Endodermal cell (in vitro differentiated cells): ENCODE results near the gene RGS6. TPM values are rescaled to one million over a fixed set of nuclear protein-coding genes. Genes with fewer than 3 reads are reported as not detected.

Experiments used
- DNase-seq: peaks from one replicate; pipeline ENCODE4 v3.0.0-alpha.2; 2017
- H3K27ac ChIP-seq: 2 replicates; pipeline ENCODE4 v1.5.1; 2013; ENCODE audit warnings: mild to moderate bottlenecking, low read depth, low read length, moderate library complexity
- H3K27me3 ChIP-seq: 2 replicates; pipeline ENCODE4 v1.6.1; 2013; ENCODE audit warnings: mild to moderate bottlenecking, low read length, moderate library complexity; ENCODE audit not compliant: insufficient read depth, control insufficient read depth, poor library complexity, severe bottlenecking
- H3K36me3 ChIP-seq: 2 replicates; pipeline ENCODE4 v1.7.0; 2013; ENCODE audit warnings: mild to moderate bottlenecking, low read length, moderate library complexity; ENCODE audit not compliant: control insufficient read depth, insufficient read depth
- H3K4me1 ChIP-seq: one replicate; pipeline ENCODE4 v1.7.0; 2013; ENCODE audit warnings: low read length; ENCODE audit not compliant: control insufficient read depth, insufficient read depth
- H3K4me3 ChIP-seq: 2 replicates; pipeline ENCODE4 v1.5.1; 2013; ENCODE audit warnings: mild to moderate bottlenecking, low read length, moderate library complexity
- H3K9ac ChIP-seq: 2 replicates; pipeline ENCODE4 v1.6.1; 2013; ENCODE audit warnings: mild to moderate bottlenecking, low read length, moderate library complexity; ENCODE audit not compliant: poor library complexity, severe bottlenecking; ENCODE audit errors: extremely low read depth
- H3K9me3 ChIP-seq: 2 replicates; pipeline ENCODE4 v1.6.1; 2013; ENCODE audit warnings: mild to moderate bottlenecking, low read length, moderate library complexity; ENCODE audit not compliant: control insufficient read depth
- H3K27ac Mint-ChIP-seq: 2 replicates; pipeline ENCODE4 v1.8.0; 2020; ENCODE audit warnings: mixed read lengths
- H3K27me3 Mint-ChIP-seq: 2 replicates; pipeline ENCODE4 v1.8.0; 2021; ENCODE audit warnings: mild to moderate bottlenecking, mixed read lengths; ENCODE audit not compliant: insufficient read depth
- H3K36me3 Mint-ChIP-seq: 2 replicates; pipeline ENCODE4 v1.8.0; 2020; ENCODE audit warnings: low read depth, mixed read lengths
- H3K4me1 Mint-ChIP-seq: 2 replicates; pipeline ENCODE4 v1.8.0; 2020; ENCODE audit warnings: mixed read lengths
- H3K4me3 Mint-ChIP-seq: 2 replicates; pipeline ENCODE4 v1.8.0; 2020; ENCODE audit warnings: mild to moderate bottlenecking, moderate library complexity, mixed read lengths
- H3K9me3 Mint-ChIP-seq: 2 replicates; pipeline ENCODE4 v1.8.0; 2020; ENCODE audit warnings: mild to moderate bottlenecking, mixed read lengths
- CTCF ChIP-seq: fragments of 200-600 bp; sonication (generic); conservative IDR thresholded peaks from 2 replicates; pipeline ENCODE4 v1.5.0; 2021; ENCODE audit warnings: antibody characterized with exemption, mild to moderate bottlenecking
- WGBS, 2 experiments: methylation state at CpG; one replicate each; pipeline versions ENCODE4 v1.1.5 to v1.1.7; 2013; ENCODE audit warnings: missing lambda C conversion rate in 2 of 2, mixed read lengths in 1 of 2; ENCODE audit not compliant: insufficient coverage in 1 of 2, insufficient read length in 1 of 2; 5-methylcytosine and 5-hydroxymethylcytosine counted together
- total RNA-seq, 2 donors: library from RNA; stranded (reverse); fragmentation: NEBNext Ultra II Directional in 1 of 2; extraction: Animal tissue kit (Norgen Biotek cat#: 25700) in 1 of 2; gene quantifications; 2 replicates in 1 of 2; 3 replicates in 1 of 2; pipeline ENCODE4 v1.2.1, GENCODE V29; 2021

RGS6 gene
- total RNA-seq, 2 donors from 2014 or later = 10.1 to 16.3 TPM

GRCh38 chr14:72172049-72172448, 239.8 kb downstream of the RGS6 start:
- no peaks in the 10 kb centered on the region for H3K27me3 ChIP-seq
- Mint-ChIP-seq H3K4me3 (no peak overlapping the region), H3K9me3 (peaks cover 3% of the 10 kb centered on the region), H3K27ac (no peak overlapping the region), H3K36me3 (no peaks in the 10 kb centered on the region), H3K27me3 (no peaks in the 10 kb centered on the region), H3K4me1 (no peaks in the 10 kb centered on the region)
- H3K27ac ChIP-seq = no peak overlapping the region
- no peak overlapping the region for H3K9ac ChIP-seq
- 92 to 100% methylated on average over 1 to 4 of the region's 5 CpGs for WGBS, 2 experiments
- no peak for DNase-seq
- no peak overlapping the region for H3K4me3 ChIP-seq
- peaks cover 5% of the 10 kb centered on the region for H3K4me1 ChIP-seq
- peaks cover 4% of the 10 kb centered on the region for H3K9me3 ChIP-seq
- H3K36me3 ChIP-seq = no peaks in the 10 kb centered on the region
- TF ChIP-seq CTCF = no peak

- Mint-ChIP-seq H3K4me3 (no peak overlapping the region), H3K36me3 (no peaks in the 10 kb centered on the region), H3K4me1 (no peaks in the 10 kb centered on the region), H3K27ac (no peak overlapping the region), H3K9me3 (peaks cover 3% of the 10 kb centered on the region), H3K27me3 (no peaks in the 10 kb centered on the region)
- 71 to 95% methylated on average over 1 to 3 of the region's 3 CpGs for WGBS, 2 experiments
- Histone ChIP-seq H3K9me3 (no peaks in the 10 kb centered on the region), H3K4me3 (no peak overlapping the region), H3K36me3 (no peaks in the 10 kb centered on the region), H3K27ac (no peak overlapping the region), H3K9ac (no peak overlapping the region), H3K4me1 (peaks cover 5% of the 10 kb centered on the region), H3K27me3 (no peaks in the 10 kb centered on the region)
- DNase-seq = no peak
- TF ChIP-seq CTCF = no peak
These were observed 240.4 kb downstream of the RGS6 start for GRCh38 chr14:72172597-72172996.

- no peaks in the 10 kb centered on the region for H3K27me3 ChIP-seq
- Mint-ChIP-seq H3K27ac (no peak overlapping the region), H3K36me3 (no peaks in the 10 kb centered on the region), H3K27me3 (no peaks in the 10 kb centered on the region), H3K4me3 (no peak overlapping the region), H3K4me1 (no peaks in the 10 kb centered on the region), H3K9me3 (peaks cover 3% of the 10 kb centered on the region)
- 94 to 97% methylated on average over 9 to 11 of the region's 11 CpGs for WGBS, 2 experiments
- peaks cover 5% of the 10 kb centered on the region for H3K4me1 ChIP-seq
- H3K9ac ChIP-seq = no peak overlapping the region
- TF ChIP-seq CTCF = no peak
- peaks cover 2% of the 10 kb centered on the region for H3K9me3 ChIP-seq
- H3K36me3 ChIP-seq = no peaks in the 10 kb centered on the region
- H3K4me3 ChIP-seq = no peak overlapping the region
- no peak overlapping the region for H3K27ac ChIP-seq
- no peak for DNase-seq
These were observed 240.9 kb downstream of the RGS6 start for GRCh38 chr14:72173038-72173720.
